A549 (cell line): ENCODE measurements around the gene KISS1. TPM values are rescaled to one million over a fixed set of nuclear protein-coding genes. Genes with fewer than 3 reads are reported as not detected.

ENCODE experiments used
- ATOH8 ChIP-seq: fragments of 250-450 bp; sonication (Bioruptor Pico); IDR thresholded peaks from 2 replicates; pipeline ENCODE4 v1.5.0; 2020; ENCODE audit warnings: low read depth, mild to moderate bottlenecking, moderate library complexity
- BHLHE40 ChIP-seq: IDR thresholded peaks from 2 replicates; pipeline ENCODE4 v1.6.1; 2012; ENCODE audit warnings: low read depth, low read length, inconsistent platforms
- CBX2 ChIP-seq: fragments of 200-600 bp; sonication (generic); IDR thresholded peaks from 2 replicates; pipeline ENCODE4 v1.6.1; 2016; ENCODE audit warnings: low read depth, mild to moderate bottlenecking, borderline replicate concordance
- CBX8 ChIP-seq: fragments of 200-600 bp; sonication (generic); IDR thresholded peaks from 2 replicates; pipeline ENCODE4 v1.6.1; 2016
- CHD2 ChIP-seq: fragments of 150-350 bp; IDR thresholded peaks from 2 replicates; pipeline ENCODE4 v1.6.1; 2014; ENCODE audit warnings: low read length; ENCODE audit not compliant: partially characterized antibody
- CHD4 ChIP-seq: fragments of 200-600 bp; sonication (generic); IDR thresholded peaks from 2 replicates; pipeline ENCODE4 v1.6.1; 2016; ENCODE audit warnings: antibody characterized with exemption, mild to moderate bottlenecking, borderline replicate concordance
- EHF ChIP-seq: fragments of 250-450 bp; sonication (Bioruptor Pico); IDR thresholded peaks from 2 replicates; pipeline ENCODE4 v1.5.0; 2020; ENCODE audit warnings: mild to moderate bottlenecking
- EHMT2 ChIP-seq: fragments of 200-600 bp; sonication (generic); IDR thresholded peaks from 2 replicates; pipeline ENCODE4 v1.6.1; 2016; ENCODE audit warnings: antibody characterized with exemption, low read depth, mild to moderate bottlenecking, moderate library complexity
- EP300 ChIP-seq, 2 experiments: fragments of >200 bp; sonication (Bioruptor Twin); formaldehyde crosslinking; IDR thresholded peaks; 2 replicates in 1 of 2; 3 replicates in 1 of 2; pipeline ENCODE4 v1.6.1; 2016 to 2017
- ESRRA ChIP-seq: fragments of 150-350 bp; IDR thresholded peaks from 2 replicates; pipeline ENCODE4 v1.6.1; 2014; ENCODE audit warnings: mild to moderate bottlenecking, low read length, borderline replicate concordance
- FOSB ChIP-seq: fragments of 250-450 bp; sonication (Bioruptor Pico); IDR thresholded peaks from 2 replicates; pipeline ENCODE4 v1.5.0; 2020; ENCODE audit warnings: mild to moderate bottlenecking, moderate library complexity
- FOSL2 ChIP-seq, 2 experiments: fragments of 450-650 bp in 1 of 2; fragments of >200 bp in 1 of 2; sonication (Bioruptor Twin) in 1 of 2; formaldehyde crosslinking; IDR thresholded peaks; 2 replicates each; pipeline versions ENCODE4 v1.5.0 to v1.6.1; 2016 to 2020; ENCODE audit warnings: mild to moderate bottlenecking in 1 of 2, moderate library complexity in 1 of 2
- HOXA7 ChIP-seq: fragments of 250-450 bp; sonication (Bioruptor Pico); IDR thresholded peaks from 2 replicates; pipeline ENCODE4 v1.5.0; 2020; ENCODE audit warnings: mild to moderate bottlenecking, moderate library complexity
- HOXB13 ChIP-seq: fragments of 250-450 bp; sonication (Bioruptor Pico); IDR thresholded peaks from 2 replicates; pipeline ENCODE4 v1.5.0; 2020; ENCODE audit warnings: low read depth, mild to moderate bottlenecking, moderate library complexity
- HOXB5 ChIP-seq: fragments of 250-450 bp; sonication (Bioruptor Pico); IDR thresholded peaks from 2 replicates; pipeline ENCODE4 v1.5.0; 2020; ENCODE audit warnings: mild to moderate bottlenecking, moderate library complexity
- JUN ChIP-seq, 2 experiments: fragments of >200 bp; sonication (Bioruptor Twin); formaldehyde crosslinking; IDR thresholded peaks; 2 replicates in 1 of 2; 3 replicates in 1 of 2; pipeline ENCODE4 v1.6.1; 2016 to 2017
- KDM1A ChIP-seq: fragments of 200-600 bp; sonication (generic); IDR thresholded peaks from 2 replicates; pipeline ENCODE4 v1.6.1; 2016; ENCODE audit warnings: low read depth, mild to moderate bottlenecking
- MAFK ChIP-seq: fragments of 450-650 bp; IDR thresholded peaks from 2 replicates; pipeline ENCODE4 v1.6.1; 2014; ENCODE audit not compliant: partially characterized antibody
- MAX ChIP-seq: IDR thresholded peaks from 2 replicates; pipeline ENCODE4 v1.6.1; 2012
- MAZ ChIP-seq: fragments of 150-350 bp; IDR thresholded peaks from 2 replicates; pipeline ENCODE4 v1.6.1; 2014; ENCODE audit warnings: antibody characterized with exemption, low read depth, low read length, borderline replicate concordance
- MYC ChIP-seq: IDR thresholded peaks from 2 replicates; pipeline ENCODE4 v1.6.1; 2012; ENCODE audit warnings: mild to moderate bottlenecking, inconsistent platforms, low read length, improper control_type of control experiment, borderline replicate concordance
- NFE2L2 ChIP-seq: fragments of 150-350 bp; conservative IDR thresholded peaks from 2 replicates; pipeline ENCODE4 v1.6.1; 2014; ENCODE audit warnings: low read length
- NPAS2 ChIP-seq: fragments of 250-450 bp; sonication (Bioruptor Pico); IDR thresholded peaks from 2 replicates; pipeline ENCODE4 v1.8.0; 2022; ENCODE audit warnings: mild to moderate bottlenecking, moderate library complexity, borderline replicate concordance
- NR3C1 ChIP-seq: fragments of >200 bp; sonication (Bioruptor Twin); formaldehyde crosslinking; IDR thresholded peaks from 3 replicates; pipeline ENCODE4 v1.6.1; 2017
- PHF8 ChIP-seq: fragments of 200-600 bp; sonication (generic); IDR thresholded peaks from 2 replicates; pipeline ENCODE4 v1.6.1; 2016; ENCODE audit warnings: low read depth, mild to moderate bottlenecking, antibody characterized with exemption, moderate library complexity, borderline replicate concordance
- RCOR1 ChIP-seq: fragments of 150-350 bp; IDR thresholded peaks from 2 replicates; pipeline ENCODE4 v1.6.1; 2014; ENCODE audit warnings: antibody characterized with exemption, low read length, low read depth
- RFX5 ChIP-seq: fragments of 450-650 bp; IDR thresholded peaks from 2 replicates; pipeline ENCODE4 v1.7.1; 2014; ENCODE audit warnings: antibody characterized with exemption, mild to moderate bottlenecking, moderate library complexity
- RNF2 ChIP-seq: fragments of 200-600 bp; sonication (generic); IDR thresholded peaks from 2 replicates; pipeline ENCODE4 v1.6.1; 2016; ENCODE audit warnings: low read depth, mild to moderate bottlenecking, antibody characterized with exemption, moderate library complexity, borderline replicate concordance
- TFCP2L1 ChIP-seq: fragments of 250-450 bp; sonication (Bioruptor Pico); IDR thresholded peaks from 2 replicates; pipeline ENCODE4 v1.5.0; 2021; ENCODE audit warnings: mild to moderate bottlenecking
- TP53 ChIP-seq: fragments of 250-450 bp; sonication (Bioruptor Pico); IDR thresholded peaks from 2 replicates; pipeline ENCODE4 v1.5.0; 2021; ENCODE audit warnings: mild to moderate bottlenecking, moderate library complexity
- ZFP36 ChIP-seq: fragments of 450-650 bp; IDR thresholded peaks from 2 replicates; pipeline ENCODE4 v1.6.1; 2014; ENCODE audit warnings: borderline replicate concordance; ENCODE audit not compliant: partially characterized antibody
- ZNF302 ChIP-seq: fragments of 250-450 bp; sonication (Bioruptor Pico); IDR thresholded peaks from 2 replicates; pipeline ENCODE4 v1.9.0; 2021; ENCODE audit warnings: inconsistent platforms, mild to moderate bottlenecking, moderate library complexity
- polyA plus RNA-seq, 4 experiments: library from polyadenylated mRNA; depleted of rRNA in 3 of 4; stranded (reverse); fragments of >200 nt; fragmentation: RNase III in 1 of 4; extraction: RNeasy Plus Mini Kit Qiagen cat#74134 plus additional on column Dnase treatment in 1 of 4; gene quantifications; 2 replicates in 3 of 4; 3 replicates in 1 of 4; pipeline ENCODE4 v1.2.3, GENCODE V29; 2011 to 2017
- TF ChIP-seq, protein P1 (sequence below): fragments of 250-450 bp; sonication (Bioruptor Pico); IDR thresholded peaks from 2 replicates; pipeline ENCODE4 v1.5.0; 2021; ENCODE audit warnings: mild to moderate bottlenecking, moderate library complexity, borderline replicate concordance
- TF ChIP-seq, protein P2 (sequence below): fragments of 150-350 bp; IDR thresholded peaks from 2 replicates; pipeline ENCODE4 v1.6.1; 2014; ENCODE audit warnings: low read depth, mild to moderate bottlenecking, low read length
- TF ChIP-seq, protein P3 (sequence below): fragments of >200 bp; sonication (Bioruptor Twin); formaldehyde crosslinking; IDR thresholded peaks from 2 replicates; pipeline ENCODE4 v1.6.1; 2016
- TF ChIP-seq, protein P4 (sequence below): fragments of >200 bp; sonication (Bioruptor Twin); formaldehyde crosslinking; IDR thresholded peaks from 3 replicates; pipeline ENCODE4 v1.6.1; 2016
- TF ChIP-seq, protein P5 (sequence below): IDR thresholded peaks from 2 replicates; pipeline ENCODE4 v1.6.1; 2012; ENCODE audit warnings: low read depth, borderline replicate concordance

KISS1 gene
- polyA plus RNA-seq, 2 of the 4 experiments (the other 2 are of a cell fraction): 0.23 TPM; not detected in 1

GRCh38 chr1:204171751-204172178 is 24.5 kb downstream of the KISS1 start (continued):
- TF ChIP-seq, protein P1, sequence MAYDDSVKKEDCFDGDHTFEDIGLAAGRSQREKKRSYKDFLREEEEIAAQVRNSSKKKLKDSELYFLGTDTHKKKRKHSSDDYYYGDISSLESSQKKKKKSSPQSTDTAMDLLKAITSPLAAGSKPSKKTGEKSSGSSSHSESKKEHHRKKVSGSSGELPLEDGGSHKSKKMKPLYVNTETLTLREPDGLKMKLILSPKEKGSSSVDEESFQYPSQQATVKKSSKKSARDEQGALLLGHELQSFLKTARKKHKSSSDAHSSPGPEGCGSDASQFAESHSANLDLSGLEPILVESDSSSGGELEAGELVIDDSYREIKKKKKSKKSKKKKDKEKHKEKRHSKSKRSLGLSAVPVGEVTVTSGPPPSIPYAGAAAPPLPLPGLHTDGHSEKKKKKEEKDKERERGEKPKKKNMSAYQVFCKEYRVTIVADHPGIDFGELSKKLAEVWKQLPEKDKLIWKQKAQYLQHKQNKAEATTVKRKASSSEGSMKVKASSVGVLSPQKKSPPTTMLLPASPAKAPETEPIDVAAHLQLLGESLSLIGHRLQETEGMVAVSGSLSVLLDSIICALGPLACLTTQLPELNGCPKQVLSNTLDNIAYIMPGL (CRISPR knock-in tag): no peak
- TF ChIP-seq MAZ: no peak
- TF ChIP-seq, protein P2, sequence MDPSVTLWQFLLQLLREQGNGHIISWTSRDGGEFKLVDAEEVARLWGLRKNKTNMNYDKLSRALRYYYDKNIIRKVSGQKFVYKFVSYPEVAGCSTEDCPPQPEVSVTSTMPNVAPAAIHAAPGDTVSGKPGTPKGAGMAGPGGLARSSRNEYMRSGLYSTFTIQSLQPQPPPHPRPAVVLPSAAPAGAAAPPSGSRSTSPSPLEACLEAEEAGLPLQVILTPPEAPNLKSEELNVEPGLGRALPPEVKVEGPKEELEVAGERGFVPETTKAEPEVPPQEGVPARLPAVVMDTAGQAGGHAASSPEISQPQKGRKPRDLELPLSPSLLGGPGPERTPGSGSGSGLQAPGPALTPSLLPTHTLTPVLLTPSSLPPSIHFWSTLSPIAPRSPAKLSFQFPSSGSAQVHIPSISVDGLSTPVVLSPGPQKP: no peak
- no peak for TF ChIP-seq CHD2
- no peak for TF ChIP-seq EHMT2
- TF ChIP-seq EP300 (IDR thresholded peaks at IDR 0.05): no peak; a peak in 1 of 5 replicates
- no peak for TF ChIP-seq CBX8
- TF ChIP-seq JUN (IDR thresholded peaks at IDR 0.05): peak in 1 of 2 experiments; percentile 36; a peak in 1 of 5 replicates
- no peak for TF ChIP-seq FOSL2 (IDR thresholded peaks at IDR 0.05)
- TF ChIP-seq FOSL2 (CRISPR knock-in tag; IDR thresholded peaks at IDR 0.05): peak; percentile 58; the same call in 1 of the 2 replicates
- TF ChIP-seq NFE2L2: no peak
- TF ChIP-seq HOXB5 (CRISPR knock-in tag): peak; percentile 89
- no peak for TF ChIP-seq RCOR1
- peak; percentile 83 for TF ChIP-seq ZNF302
- no peak for TF ChIP-seq CBX2
- no peak for TF ChIP-seq MAFK
- no peak for TF ChIP-seq RFX5
- TF ChIP-seq NPAS2 (CRISPR knock-in tag): no peak
- TF ChIP-seq, protein P3, sequence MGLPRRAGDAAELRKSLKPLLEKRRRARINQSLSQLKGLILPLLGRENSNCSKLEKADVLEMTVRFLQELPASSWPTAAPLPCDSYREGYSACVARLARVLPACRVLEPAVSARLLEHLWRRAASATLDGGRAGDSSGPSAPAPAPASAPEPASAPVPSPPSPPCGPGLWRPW: no peak; the same call in 1 of the 2 replicates
- peak; percentile 98 for TF ChIP-seq EHF (CRISPR knock-in tag)
- TF ChIP-seq FOSB: peak; percentile 62; the same call in 1 of the 2 replicates
- no peak for TF ChIP-seq CHD4
- TF ChIP-seq TP53 (CRISPR knock-in tag): peak; percentile 49; the same call in 1 of the 2 replicates
- TF ChIP-seq MYC: no peak
- TF ChIP-seq TFCP2L1: 0 out of 2 replicates have a peak, but pooled peaks have one; percentile 15
- peak; percentile 95; the same call in 1 of the 2 replicates for TF ChIP-seq HOXB13 (CRISPR knock-in tag)
- no peak for TF ChIP-seq BHLHE40
- no peak for TF ChIP-seq KDM1A
- TF ChIP-seq, protein P4, sequence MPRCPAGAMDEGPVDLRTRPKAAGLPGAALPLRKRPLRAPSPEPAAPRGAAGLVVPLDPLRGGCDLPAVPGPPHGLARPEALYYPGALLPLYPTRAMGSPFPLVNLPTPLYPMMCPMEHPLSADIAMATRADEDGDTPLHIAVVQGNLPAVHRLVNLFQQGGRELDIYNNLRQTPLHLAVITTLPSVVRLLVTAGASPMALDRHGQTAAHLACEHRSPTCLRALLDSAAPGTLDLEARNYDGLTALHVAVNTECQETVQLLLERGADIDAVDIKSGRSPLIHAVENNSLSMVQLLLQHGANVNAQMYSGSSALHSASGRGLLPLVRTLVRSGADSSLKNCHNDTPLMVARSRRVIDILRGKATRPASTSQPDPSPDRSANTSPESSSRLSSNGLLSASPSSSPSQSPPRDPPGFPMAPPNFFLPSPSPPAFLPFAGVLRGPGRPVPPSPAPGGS: no peak
- TF ChIP-seq NR3C1: no peak
- TF ChIP-seq ZFP36: no peak
- peak; percentile 100 for TF ChIP-seq ATOH8 (CRISPR knock-in tag)
- TF ChIP-seq HOXA7 (CRISPR knock-in tag): peak; percentile 68; the same call in 1 of the 2 replicates
- no peak for TF ChIP-seq ESRRA
- no peak for TF ChIP-seq PHF8
- TF ChIP-seq, protein P5, sequence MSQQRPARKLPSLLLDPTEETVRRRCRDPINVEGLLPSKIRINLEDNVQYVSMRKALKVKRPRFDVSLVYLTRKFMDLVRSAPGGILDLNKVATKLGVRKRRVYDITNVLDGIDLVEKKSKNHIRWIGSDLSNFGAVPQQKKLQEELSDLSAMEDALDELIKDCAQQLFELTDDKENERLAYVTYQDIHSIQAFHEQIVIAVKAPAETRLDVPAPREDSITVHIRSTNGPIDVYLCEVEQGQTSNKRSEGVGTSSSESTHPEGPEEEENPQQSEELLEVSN: no peak
- TF ChIP-seq RNF2: no peak
- no peak for TF ChIP-seq MAX
